ENCODE data around the gene LAMB2.

DNA sequence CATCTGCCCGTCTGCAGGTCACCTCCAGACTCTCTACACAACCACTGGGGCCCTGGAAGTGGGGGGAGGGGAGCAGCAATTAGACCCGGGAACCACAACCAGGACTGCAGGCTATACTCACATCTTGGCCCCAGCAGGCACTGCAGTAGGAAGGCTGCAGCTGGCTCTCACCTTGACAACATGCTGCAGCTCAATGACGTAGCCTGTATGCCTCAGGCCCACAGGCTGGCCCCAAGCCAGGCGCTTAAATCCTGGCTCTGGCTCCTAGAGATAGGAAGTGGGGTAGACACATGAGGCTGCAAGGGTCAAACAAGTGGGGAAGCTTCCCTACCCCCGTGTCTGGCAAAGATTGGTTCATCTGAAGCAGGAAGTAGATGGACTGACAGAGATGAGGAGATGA lies 34.4 kb downstream of the LAMB2 start:
- TF ChIP-seq GATA2 (IDR thresholded peaks at IDR 0.05; ENCODE audit: low read depth, low read length), result no peak
- TF ChIP-seq GATA3 (IDR thresholded peaks at IDR 0.05; ENCODE audit: low read depth, low read length), result no peak
